Stimulated activated CD4-positive, alpha-beta T cell treated with anti-CD3 and anti-CD28 coated beads, Interleukin-12 subunit alpha, Interleukin-12 subunit beta, amount 100 ng/mL, for 48 hours (primary cell): Measurements from ENCODE around the gene MAST3.
"Not testable (repeated sequence)": the region's sequence is repeated elsewhere in the genome, so short reads cannot be mapped to it uniquely, and the experiment has no call there.

Experiments
- DNase-seq, 3 donors: peaks; one replicate each; pipeline ENCODE4 v3.0.0-alpha.2; 2020; ENCODE audit warnings: low read depth in 2 of 3, low spot score in 1 of 3

The MAST3 gene

DNA sequence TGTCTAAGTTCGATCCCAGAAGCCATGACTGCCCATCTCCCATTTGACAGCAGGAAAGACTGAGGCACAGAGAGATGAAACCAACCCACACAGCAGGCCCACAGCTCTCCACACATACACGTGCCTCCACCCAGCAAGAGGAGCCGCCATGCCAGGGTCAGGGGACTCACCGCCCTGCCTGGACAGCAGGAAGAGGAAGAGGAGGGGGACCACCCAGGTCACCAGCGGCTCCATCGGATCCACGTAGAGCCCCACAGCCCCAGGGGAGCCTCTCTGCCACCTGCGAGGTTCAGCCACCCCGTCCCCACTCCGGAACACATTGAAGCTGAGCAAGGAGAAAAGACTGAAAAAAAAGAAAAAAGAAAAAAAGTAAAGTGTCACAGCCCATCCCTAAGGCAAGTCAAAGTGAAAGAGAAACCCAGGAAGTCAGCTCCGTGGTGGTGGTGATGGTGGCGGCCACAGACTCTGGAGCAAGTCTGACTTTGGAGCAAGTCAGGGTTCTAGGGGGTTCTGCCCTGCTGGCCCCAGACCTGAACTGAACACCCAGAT, 10.9 kb upstream of the MAST3 start, which contains the start of gene IL12RB1:
Gene IL12RB1 (minus strand): TSS at position 345 of the 549 bp plus-strand sequence. CDS start 111 bp downstream, at position 234.
- peak; percentile 36 to 49 (median 41) for DNase-seq

DNA sequence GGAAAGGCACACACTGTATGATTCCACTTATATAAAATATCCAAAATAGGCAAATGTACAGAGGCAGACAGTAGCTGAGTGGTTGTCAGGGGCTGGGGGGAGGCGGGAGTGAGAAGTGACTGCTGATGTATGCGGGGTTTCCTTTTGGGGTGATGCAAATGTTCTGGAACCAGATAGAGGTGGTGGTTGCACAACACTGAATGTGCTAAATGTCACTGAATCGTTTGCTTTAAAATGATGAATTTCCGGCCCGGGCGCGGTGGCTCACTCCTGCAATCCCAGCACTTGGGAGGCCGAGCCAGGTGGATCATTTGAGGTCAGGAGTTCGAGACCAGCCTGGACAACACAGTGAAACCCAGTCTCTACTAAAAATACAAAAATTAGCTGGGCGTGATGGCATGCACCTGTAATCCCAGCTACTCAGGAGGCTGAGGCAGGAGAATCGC, 8.5 kb upstream of the MAST3 start:
- peak; percentile 34 to 65 (median 64) for DNase-seq

DNA sequence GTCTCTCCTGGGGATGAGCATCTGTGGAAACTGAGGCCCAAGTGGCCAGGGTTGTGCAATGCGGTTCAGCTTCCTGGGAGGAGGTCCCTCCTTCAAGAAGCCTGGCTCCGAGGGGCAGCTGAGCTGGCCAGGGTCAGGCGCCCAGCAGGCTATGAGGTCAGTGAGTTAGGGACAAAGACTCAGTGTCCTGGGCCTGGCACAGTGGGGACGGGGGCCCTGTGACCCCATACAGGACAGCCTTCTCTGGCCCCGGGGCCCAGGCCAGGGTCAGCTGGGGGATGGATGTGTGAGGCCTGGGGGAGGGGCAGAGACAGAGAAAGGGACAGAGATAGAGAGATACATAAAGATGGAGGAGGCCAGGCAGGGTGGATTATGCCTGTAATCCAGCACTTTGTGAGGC, 7.9 kb upstream of the MAST3 start:
- DNase-seq, result no peak

DNA sequence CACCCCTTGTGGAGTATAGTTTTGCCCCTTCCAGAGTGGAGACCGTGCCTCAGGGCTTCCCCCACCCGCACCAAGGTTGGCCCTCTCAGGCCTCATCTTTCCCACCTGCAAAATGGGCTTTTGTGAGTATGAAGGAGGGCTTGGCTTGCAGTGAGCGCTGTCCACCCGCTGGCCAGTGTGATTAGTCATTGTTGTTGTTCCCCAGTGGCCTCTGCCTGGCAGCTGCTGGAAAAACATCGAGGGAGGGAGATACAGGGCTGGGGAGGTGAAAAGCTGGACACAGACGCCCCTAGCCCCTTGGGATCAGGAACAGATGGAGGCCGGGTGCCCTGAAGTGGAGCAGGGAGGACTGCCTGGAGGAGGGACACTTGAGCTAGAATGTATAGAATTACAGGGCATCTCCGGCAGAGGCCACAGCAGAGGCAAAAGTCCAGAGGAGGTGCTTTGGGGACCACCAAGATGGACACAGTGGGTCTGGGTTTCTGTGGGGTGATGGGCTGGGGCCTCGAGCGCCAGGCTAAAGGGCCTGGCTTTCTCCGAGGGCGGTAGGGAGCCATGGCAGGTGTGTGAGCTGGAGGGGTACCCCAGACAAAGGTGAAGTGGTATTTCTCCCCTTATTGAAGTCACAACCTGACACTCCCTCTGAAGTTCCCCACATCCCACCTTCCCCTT, 6.9 kb upstream of the MAST3 start:
- no peak for DNase-seq

DNA sequence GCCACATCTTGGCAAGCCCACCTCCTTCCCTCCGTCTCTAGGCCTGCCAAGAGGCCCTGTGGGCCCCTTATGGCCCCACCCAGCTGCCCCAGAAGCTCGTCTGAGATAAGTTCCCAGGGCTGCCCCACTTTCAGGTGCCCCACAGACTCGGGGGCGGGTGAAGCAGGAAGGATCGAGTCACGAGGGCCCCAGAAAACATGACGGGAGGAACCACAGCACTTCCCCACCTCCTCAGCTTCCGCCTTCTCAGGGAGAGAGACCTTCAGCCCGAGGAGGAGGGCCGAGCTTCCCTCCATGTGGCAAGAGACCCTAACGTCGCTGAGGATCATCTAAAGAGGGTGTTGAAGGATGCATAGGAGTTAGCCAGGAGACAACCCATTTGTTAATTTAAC, 6.4 kb upstream of the MAST3 start:
- DNase-seq, result peak; percentile 73 to 77 (median 76)

DNA sequence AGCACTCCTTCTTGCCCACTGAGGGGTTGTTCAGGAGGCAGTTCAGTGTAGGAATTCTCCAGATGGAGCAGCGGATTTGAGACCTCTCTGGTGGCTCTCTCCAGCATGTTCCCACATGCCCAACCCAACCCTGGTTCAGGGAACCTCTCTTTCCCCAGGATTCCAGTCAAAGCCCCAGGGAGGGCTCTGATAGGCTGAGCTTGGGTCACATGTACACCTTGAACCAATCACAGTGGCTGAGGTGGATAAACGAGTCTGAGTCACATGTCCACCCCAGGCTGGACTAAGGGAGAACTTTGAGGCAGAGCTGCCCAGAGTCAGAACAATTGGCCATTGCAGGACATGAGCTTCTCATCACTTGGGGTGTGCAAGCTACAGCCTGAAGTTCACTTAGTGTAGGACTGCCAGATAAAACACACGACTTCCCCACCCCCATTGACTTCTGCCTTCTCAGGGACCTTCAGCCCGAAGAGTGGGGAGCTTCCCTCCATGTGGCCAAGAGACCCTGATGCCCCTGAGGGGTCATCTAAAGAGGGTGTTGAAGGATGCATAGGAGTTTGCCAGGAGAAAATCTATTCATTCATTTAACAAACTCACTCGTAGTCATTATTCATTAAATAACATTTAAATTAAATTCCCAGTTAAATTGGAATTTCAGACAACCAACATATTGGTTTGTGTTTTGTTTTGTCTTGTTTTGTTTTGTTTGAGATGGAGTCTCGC, 4.0 kb upstream of the MAST3 start:
- no peak for DNase-seq

DNA sequence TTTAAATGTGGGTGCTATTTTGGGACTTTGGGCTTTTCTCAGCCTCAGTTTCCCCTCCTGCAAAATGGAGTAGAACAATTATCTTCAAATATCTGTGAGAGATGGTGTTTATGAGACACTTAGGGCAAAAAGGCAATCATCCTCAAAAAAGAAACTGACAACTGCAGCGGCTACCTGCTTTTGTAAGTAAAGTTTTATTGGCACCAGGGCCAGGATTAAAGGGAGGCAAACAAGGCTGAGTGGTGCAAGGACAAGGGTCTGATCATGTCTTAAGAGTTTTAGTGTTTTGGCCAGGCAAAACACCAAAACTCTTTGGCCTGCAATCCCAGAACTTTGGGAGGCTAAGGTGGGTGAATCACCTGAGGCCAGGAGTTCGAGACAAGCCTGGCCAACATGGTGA, 1.3 kb upstream of the MAST3 start:
- DNase-seq, result no peak

DNA sequence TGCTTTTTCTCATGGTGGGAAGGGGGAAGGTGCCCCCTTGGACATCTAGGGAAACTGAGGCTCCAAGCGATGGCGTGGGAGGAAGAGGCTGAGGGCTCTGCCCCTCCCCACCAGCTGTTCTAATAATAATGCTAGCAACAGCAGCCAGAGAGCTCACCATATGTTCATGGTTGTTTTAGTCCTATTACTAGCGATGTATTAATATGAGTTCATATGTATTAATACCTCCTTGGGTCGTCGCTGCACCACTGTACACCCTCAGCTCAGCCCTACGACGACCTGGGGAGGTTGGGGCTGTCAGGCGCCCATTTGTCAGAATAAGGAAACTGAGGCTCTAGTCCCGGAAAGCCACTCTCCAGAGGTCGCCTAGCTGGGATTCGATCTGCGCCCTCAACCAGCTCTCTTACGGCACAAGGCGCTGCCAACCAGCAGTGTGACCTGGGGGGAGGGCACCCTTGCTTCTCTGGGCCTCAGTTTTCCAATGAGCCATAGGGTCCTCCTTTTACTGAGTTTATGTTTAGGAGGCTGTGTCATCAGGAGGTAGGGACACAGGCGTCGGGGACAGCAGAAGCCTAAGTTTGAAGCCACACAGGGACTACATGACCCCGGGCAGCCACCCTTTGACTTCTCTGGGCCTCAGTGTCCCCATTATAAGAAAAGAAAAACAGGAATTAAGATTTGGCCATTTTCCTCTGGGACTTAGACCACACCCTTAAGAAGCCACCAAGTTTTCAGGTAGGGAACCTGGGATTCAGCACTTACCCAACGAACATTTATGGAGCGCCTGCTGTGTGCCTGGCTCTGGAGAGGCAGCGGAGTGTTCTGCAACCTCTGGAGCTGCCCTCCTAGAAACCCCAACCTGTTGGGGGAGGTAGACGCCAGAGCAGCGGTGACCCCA, 664 bp downstream of the MAST3 start:
- DNase-seq, result no peak

DNA sequence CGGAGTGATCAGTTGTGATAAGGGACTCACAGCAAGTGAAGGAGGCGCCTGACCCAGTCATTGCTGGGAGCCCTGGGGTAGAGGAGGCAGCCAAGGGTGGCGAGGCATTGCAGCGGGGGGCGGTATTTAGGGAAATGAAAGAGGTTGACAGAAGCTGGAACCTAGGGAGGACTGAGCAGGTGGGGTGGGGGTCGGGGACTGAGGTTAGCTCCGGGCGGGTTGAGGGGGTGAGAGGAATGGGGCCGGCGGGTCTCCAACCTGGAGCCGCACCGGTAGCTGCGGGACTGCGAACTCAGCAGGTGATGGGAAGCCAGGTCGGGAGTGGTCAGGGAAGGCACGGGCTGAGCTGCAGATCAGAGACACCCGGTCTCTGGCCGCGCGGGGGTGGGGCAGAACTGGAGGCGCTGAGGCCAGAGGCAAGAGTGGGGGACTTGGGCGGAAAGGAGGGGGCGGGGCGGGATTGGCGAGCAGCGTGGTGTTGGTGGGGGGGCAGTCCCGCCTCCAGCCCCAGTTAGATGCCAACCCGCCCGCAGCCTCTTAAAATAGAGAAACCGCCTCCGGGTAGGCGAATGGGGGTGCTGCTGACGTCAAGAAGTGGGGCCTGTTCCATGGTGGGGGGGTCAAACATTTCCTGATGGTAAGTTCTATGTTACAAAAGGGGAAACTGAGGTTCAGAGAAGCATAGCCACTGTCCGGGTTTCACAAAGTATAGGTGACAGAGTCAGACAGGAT, 1.5 kb downstream of the MAST3 start:
- no peak for DNase-seq

DNA sequence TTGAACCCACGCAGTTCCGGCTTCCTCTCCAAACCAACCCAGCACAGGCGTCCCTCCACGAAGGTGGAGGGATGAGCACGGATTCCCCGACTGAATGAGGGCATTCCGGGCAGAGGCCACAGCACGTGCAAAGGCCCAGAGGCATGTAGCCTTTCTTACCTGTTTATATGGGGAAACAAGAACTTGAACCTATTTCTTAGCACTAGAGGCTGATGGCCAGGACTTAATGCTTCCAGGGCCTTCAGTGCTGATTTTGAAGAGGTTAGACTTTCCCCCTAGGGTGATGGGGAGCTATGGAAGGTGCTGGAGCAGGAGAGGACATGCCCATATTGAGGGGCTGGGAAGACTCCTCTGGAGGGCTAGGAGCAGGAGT, 2.0 kb downstream of the MAST3 start:
- DNase-seq, result no peak

DNA sequence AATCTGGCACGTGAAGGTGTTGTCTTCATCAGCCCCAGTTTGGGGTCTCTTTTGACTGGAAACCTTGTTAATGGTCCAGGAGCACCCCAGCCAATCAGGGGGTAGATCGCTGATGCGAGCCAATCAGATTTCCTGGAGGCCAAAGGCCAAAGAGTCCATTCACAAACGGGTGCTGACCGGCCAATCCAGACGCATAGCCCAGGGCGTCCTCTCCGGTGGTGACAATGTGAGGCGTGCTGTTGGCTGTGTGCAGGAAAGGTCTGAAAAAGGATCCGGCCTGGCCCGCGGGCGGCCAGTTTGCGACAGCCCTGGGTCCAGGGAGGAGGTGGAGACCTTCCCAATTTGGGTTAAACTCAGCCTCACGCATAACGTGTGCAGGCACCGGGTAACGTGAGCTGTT, 3.1 kb downstream of the MAST3 start:
- DNase-seq, result no peak

DNA sequence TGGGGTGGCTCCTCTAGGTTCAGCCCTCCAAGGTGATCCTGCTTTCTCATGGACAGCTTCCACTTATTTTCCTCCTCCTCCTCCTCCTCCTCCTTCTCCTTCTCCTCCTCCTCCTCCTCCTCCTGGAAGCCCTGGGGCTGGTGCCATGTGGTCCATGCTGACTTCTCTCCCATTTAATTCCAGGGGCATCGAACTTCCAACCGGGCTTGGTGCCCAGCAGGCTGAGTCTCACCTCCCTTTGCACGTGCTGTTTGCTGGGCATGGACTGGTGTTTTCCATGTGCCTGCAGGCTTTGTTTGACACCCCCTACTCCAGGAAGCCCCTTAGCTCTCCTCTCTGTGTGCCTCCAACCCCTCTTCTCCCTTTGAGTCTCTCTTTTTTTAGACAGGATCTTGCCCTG, 3.7 kb downstream of the MAST3 start:
- no peak for DNase-seq

DNA sequence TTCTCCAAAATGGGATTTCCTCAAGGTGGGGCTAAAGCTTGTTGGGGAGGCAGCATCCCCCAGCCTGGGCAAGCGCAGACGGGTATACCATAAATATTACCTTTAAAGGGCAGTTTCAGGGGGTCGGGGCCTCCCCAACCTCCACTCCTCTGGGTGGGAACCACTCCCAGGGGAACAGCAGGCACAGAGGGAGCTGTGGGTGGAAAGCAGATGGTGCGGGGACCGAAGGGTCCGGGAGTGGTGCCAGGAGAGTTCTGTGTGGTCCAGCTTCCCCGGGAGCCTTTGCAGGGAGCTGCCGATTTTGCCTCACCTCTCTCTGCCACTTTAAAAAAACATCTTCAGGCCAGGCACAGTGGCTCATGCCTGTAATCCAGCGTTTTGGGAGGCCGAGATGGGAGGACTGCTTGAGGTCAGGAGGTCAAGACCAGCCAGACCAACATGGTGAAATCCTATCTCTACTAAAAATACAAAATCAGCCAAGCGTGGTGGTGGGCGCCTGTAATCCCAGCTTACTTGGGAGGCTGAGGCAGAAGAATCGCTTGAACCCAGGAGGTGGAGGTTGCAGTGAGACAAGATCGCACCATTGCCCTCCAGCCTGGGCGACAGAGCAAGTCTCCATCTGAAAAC, 5.5 kb downstream of the MAST3 start:
- DNase-seq, result no peak

DNA sequence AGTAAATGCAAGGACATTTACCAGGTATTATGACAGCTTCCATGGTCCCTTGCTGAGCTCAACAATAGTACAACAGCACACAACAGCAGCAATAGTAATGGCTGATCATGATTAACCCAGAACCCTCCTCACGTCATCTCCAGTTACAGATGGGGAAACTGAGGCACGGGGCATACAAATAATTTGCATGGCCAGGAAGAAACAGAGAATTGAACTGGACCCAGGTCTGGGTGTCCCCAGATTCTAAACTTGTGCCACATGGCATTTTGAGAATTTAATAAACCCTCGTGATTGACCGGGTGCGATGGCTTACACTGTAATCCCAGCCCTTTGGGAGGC, 7.2 kb downstream of the MAST3 start:
- DNase-seq, result no peak

DNA sequence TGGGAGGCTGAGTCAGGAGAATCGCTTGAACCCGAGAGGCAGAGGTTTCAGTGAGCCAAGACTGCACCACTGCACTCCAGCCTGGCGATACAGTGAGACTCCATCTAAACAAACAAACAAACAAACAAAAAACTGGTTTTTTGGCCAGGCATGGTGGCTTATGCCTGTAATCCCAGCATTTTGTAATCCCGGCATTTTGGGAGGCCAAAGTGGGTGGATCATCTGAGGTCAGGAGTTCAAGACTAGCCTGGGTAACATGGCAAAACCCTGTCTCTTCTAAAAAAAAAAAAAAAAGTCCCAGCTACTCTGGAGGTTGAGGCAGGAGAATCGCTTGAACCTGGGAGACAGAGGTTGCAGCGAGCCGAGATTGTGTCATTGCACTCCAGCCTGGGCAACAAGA, 7.7 kb downstream of the MAST3 start:
- DNase-seq, result not testable (repeated sequence)

DNA sequence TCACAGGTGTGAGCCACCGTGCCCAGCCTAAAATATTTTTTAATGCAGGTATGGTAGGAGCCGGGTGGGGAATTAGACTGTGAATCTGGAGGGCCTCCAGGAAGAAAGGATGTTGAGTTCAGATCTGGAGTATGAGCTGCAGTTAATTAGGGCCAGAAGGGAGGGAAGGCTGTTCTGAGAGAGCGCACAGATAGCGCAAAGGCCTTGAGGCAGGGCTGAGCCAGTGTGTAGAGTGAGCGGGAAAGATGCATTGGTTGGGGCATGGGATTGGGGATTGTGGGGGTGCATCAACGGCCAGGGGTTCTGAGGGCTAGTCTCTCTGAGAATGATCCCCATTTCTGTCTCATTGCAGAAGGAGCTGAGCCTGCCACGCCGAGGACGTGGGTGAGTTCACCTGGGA, 9.7 kb downstream of the MAST3 start:
- no peak for DNase-seq

DNA sequence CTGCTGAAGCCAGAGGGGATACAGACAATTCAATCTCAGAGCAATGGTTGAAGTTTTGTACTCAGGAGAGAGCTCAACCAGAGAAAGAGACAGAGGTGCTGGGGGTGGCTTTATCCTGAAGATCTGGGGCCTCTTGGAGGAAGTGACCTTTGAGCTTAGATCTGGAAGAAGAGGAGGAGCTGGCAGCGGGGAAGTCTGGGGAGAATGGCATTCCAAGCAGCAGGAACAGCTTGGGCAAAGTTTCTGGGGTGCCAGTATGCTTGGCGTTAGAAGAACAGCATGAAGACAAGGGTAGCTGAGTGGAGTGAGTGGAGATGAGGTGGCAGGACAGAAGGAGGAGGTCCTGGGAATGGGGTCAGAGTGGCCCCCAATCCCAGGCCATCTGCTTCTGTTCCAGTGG, 11.3 kb downstream of the MAST3 start:
- DNase-seq, result no peak

DNA sequence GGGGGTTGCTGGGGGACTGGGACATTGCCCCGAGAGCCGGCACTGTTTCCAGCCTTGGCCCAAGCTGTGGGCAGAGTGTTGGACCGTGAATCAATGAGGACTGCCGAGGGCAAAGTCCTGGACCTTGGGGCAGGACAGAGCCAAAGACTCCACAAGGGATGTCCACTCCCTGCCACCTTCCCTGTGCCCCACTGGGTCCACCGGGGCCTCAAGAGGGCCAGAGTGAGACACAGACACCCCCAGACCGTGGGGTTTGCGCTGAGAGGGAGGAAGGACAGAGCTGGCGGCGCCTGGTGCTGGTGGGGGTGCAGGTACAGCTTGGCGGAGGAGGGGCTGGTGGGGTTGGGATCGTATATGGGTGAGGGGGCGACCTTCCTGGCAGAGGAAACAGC, 11.8 kb downstream of the MAST3 start:
- no peak for DNase-seq

DNA sequence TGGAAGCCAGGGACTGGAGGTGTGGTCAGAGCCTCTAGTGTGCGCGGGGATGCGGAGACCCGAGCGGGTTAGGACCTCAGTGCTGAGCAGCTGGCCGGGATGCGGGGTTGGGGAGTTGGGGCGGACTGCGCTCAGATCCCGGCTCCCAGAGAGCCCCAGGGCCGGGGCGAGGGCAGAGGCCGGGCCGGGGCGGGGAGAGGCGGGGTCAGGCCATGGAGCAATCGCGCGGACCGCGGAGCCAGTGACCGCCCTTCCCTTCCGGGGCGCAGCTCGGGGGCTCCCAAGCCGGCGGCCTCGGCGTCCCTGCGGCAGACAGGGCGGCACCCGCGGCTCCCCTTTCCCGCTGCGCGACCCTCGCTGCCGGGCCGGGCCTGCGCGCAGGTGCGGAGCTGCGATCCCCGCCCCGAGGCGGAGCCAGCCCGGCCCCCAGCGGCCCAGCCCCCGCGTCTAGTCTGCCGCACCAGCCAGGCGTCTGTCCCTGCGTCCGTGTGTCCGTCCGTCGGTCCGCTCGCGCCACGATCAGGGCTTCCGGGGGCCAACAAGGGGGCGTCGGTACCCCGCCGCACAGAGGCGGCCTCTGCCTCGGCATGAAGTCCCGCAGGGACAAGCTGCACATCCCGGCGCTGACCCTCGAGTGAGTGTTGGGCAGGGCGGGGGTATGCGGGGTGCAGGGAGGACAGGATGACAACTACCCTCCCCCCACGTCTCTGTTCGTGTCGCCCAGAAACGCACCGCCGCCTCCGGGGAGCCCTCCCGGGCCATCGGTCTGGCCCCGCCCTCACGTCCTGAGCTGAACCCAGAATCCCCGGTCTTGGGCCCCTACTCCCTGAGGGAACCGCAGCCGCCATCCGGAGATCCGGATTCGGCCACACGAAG, 12.4 kb downstream of the MAST3 start:
- no peak for DNase-seq
